Stomach (tissue), 4 donors: Measurements from ENCODE around the gene VWF.
"Not testable (repeated sequence)": the region's sequence is repeated elsewhere in the genome, so short reads cannot be mapped to it uniquely, and the experiment has no call there.

Experiments
- CTCF ChIP-seq, 7 experiments: fragments of 450-650 bp in 4 of 7; fragments of 200-600 bp in 3 of 7; sonication (generic) in 3 of 7; IDR thresholded peaks; one replicate each; pipeline ENCODE4 v1.5.1; 2016 to 2019; ENCODE audit warnings: antibody characterized with exemption in 7 of 7, control low read depth in 2 of 7, mild to moderate bottlenecking in 1 of 7
- POLR2A ChIP-seq, 4 donors: fragments of 450-650 bp; IDR thresholded peaks; one replicate each; pipeline ENCODE4 v1.6.1; 2016; ENCODE audit warnings: antibody characterized with exemption in 4 of 4, control low read depth in 2 of 4, mild to moderate bottlenecking in 1 of 4, moderate library complexity in 1 of 4

DNA sequence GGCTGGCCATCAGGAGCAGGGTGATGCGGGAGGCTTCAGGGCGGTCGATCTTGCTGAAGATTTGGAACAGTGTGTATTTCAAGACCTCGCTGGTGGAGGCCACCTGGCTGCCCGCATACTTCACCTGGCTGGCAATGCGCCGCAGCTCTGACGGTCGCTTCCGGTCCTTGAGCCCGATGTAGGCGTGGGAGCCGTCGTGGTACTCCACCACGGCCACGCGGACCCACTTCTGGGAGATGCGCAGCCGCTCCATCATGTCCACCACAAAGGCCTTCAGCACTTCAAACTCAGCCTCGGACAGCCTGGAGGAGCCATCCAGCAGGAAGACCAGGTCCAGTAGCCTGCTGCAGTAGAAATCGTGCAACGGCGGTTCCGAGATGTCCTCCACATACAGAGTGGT, 105.2 kb downstream of the VWF start:
- not testable (repeated sequence) for TF ChIP-seq CTCF, POLR2A (IDR thresholded peaks at IDR 0.05)
